Right lobe of liver (tissue), 4 donors: ENCODE results near the gene PHETA1.

Experiments used
- CTCF ChIP-seq, 4 donors: fragments of 200-600 bp in 3 of 4; fragments of 450-650 bp in 1 of 4; IDR thresholded peaks; one replicate each; pipeline versions ENCODE4 v1.5.1 to v1.8.0; 2016 to 2022; ENCODE audit warnings: antibody characterized with exemption in 4 of 4, mild to moderate bottlenecking in 2 of 4
- POLR2A ChIP-seq: fragments of 450-650 bp; IDR thresholded peaks from one replicate; pipeline ENCODE4 v1.6.1; 2017; ENCODE audit warnings: antibody characterized with exemption, mild to moderate bottlenecking
- donor health status: DM: no; HTN: no; CAD: no.
- donor health status: DM: no; HTN: no; CAD: no.
- donor health status: DM: no; HTN: yes; CAD: no.

- TF ChIP-seq CTCF (IDR thresholded peaks at IDR 0.05) (no peak), POLR2A (no peak)
Observed at GRCh38 chr12:111361717-111362576, 6.9 kb downstream of the PHETA1 start.
